KMS-11 (cell line): ENCODE results near the gene TMEM41A.

Experiments used
- H2AFZ ChIP-seq: fragments of 200-600 bp; sonication (generic); 2 replicates; pipeline ENCODE4 v1.6.1; 2016; ENCODE audit warnings: antibody characterized with exemption, mixed run types, low read depth
- H3K27ac ChIP-seq: fragments of 200-600 bp; sonication (generic); 2 replicates; pipeline ENCODE4 v1.6.1; 2016; ENCODE audit warnings: mild to moderate bottlenecking, mixed run types
- H3K27me3 ChIP-seq: fragments of 200-600 bp; sonication (generic); 2 replicates; pipeline ENCODE4 v1.6.1; 2017; ENCODE audit warnings: mild to moderate bottlenecking, low read depth, mixed run types, moderate library complexity; ENCODE audit not compliant: insufficient read depth
- H3K36me3 ChIP-seq: fragments of 200-600 bp; sonication (generic); 2 replicates; pipeline ENCODE4 v1.6.1; 2017; ENCODE audit warnings: mild to moderate bottlenecking, mixed run types; ENCODE audit not compliant: insufficient read depth
- H3K4me1 ChIP-seq: fragments of 200-600 bp; sonication (generic); 2 replicates; pipeline ENCODE4 v1.6.1; 2016; ENCODE audit warnings: mild to moderate bottlenecking, low read depth, mixed run types; ENCODE audit not compliant: poor library complexity, severe bottlenecking
- H3K4me2 ChIP-seq: fragments of 200-600 bp; sonication (generic); 2 replicates; pipeline ENCODE4 v1.7.0; 2016; ENCODE audit warnings: mild to moderate bottlenecking, mixed run types
- H3K4me3 ChIP-seq: fragments of 200-600 bp; sonication (generic); IDR thresholded peaks from 2 replicates; pipeline ENCODE4 v1.6.1; 2017; ENCODE audit warnings: low read depth, low read length, mixed read lengths; ENCODE audit not compliant: insufficient read depth
- H3K79me2 ChIP-seq: fragments of 200-600 bp; sonication (generic); 2 replicates; pipeline ENCODE4 v1.6.1; 2016; ENCODE audit warnings: low read depth, mixed run types; ENCODE audit not compliant: insufficient read depth
- H3K9ac ChIP-seq: fragments of 200-600 bp; sonication (generic); 2 replicates; pipeline ENCODE4 v1.6.1; 2016; ENCODE audit warnings: mild to moderate bottlenecking, mixed run types
- H4K20me1 ChIP-seq: fragments of 200-600 bp; sonication (generic); 2 replicates; pipeline ENCODE4 v1.6.1; 2016; ENCODE audit warnings: mild to moderate bottlenecking, mixed run types; ENCODE audit not compliant: insufficient read depth
- CTCF ChIP-seq: fragments of 200-600 bp; sonication (generic); conservative IDR thresholded peaks from 2 replicates; pipeline ENCODE4 v1.6.1; 2017; ENCODE audit warnings: low read depth, mild to moderate bottlenecking, antibody characterized with exemption, low read length, moderate library complexity, mixed read lengths

TMEM41A gene

GRCh38 chr3:185489462-185489861 lies 9.4 kb downstream of the TMEM41A start:
- no peaks in the 10 kb centered on the region for H3K79me2 ChIP-seq
- H3K4me1 ChIP-seq = peaks cover 11% of the 10 kb centered on the region
- no peaks in the 10 kb centered on the region for H4K20me1 ChIP-seq
- H3K27ac ChIP-seq = no peak overlapping the region
- H3K27me3 ChIP-seq = no peaks in the 10 kb centered on the region
- no peak overlapping the region for H3K9ac ChIP-seq
- no peak overlapping the region for H3K4me3 ChIP-seq
- TF ChIP-seq CTCF = no peak
- no peak overlapping the region for H3K4me2 ChIP-seq
- H3K36me3 ChIP-seq = no peaks in the 10 kb centered on the region; the same call in 1 of the 2 replicates
- H2AFZ ChIP-seq = no peak overlapping the region

GRCh38 chr3:185488465-185488864 lies 10.4 kb downstream of the TMEM41A start:
- Histone ChIP-seq H3K4me3 (no peak overlapping the region), H3K4me1 (peaks cover 11% of the 10 kb centered on the region), H3K36me3 (no peaks in the 10 kb centered on the region; the same call in 1 of the 2 replicates), H3K79me2 (no peaks in the 10 kb centered on the region), H2AFZ (no peak overlapping the region), H3K27me3 (no peaks in the 10 kb centered on the region), H3K9ac (no peak overlapping the region), H4K20me1 (no peaks in the 10 kb centered on the region), H3K27ac (no peak overlapping the region), H3K4me2 (no peak overlapping the region)
- TF ChIP-seq CTCF = no peak

- H3K27ac ChIP-seq = no peak overlapping the region
- H2AFZ ChIP-seq = no peak overlapping the region
- no peaks in the 10 kb centered on the region for H3K27me3 ChIP-seq
- H3K4me2 ChIP-seq = no peak overlapping the region
- H3K4me3 ChIP-seq = no peak overlapping the region
- no peaks in the 10 kb centered on the region for H4K20me1 ChIP-seq
- no peaks in the 10 kb centered on the region for H3K4me1 ChIP-seq
- no peaks in the 10 kb centered on the region; the same call in 1 of the 2 replicates for H3K36me3 ChIP-seq
- no peak overlapping the region for H3K9ac ChIP-seq
- no peaks in the 10 kb centered on the region for H3K79me2 ChIP-seq
- TF ChIP-seq CTCF = no peak
Observed at GRCh38 chr3:185486394-185486793, 12.4 kb downstream of the TMEM41A start.

- TF ChIP-seq CTCF = no peak
- H3K27me3 ChIP-seq = no peaks in the 10 kb centered on the region
- H3K9ac ChIP-seq = no peak overlapping the region
- no peak overlapping the region for H2AFZ ChIP-seq
- H3K4me1 ChIP-seq = no peaks in the 10 kb centered on the region
- H3K4me2 ChIP-seq = no peak overlapping the region
- H4K20me1 ChIP-seq = no peaks in the 10 kb centered on the region
- H3K27ac ChIP-seq = no peak overlapping the region
- no peaks in the 10 kb centered on the region for H3K79me2 ChIP-seq
- H3K36me3 ChIP-seq = no peaks in the 10 kb centered on the region
- H3K4me3 ChIP-seq = no peak overlapping the region
Observed at GRCh38 chr3:185484296-185484695, 14.5 kb downstream of the TMEM41A start.
